IMR-90 (cell line): Measurements from ENCODE around the gene LRATD1. TPM values are rescaled to one million over a fixed set of nuclear protein-coding genes. Genes with fewer than 3 reads are reported as not detected.

Source experiments
- ATAC-seq: fragments of 200-7000 bp; cut with Tn5 transposase; 2 replicates; pipeline ENCODE4 v1.9.1; 2020; ENCODE audit warnings: low read depth, mild to moderate bottlenecking, moderate library complexity
- BruUV-seq: library from RNA; stranded (reverse); fragments of 400-500 nt; replicated peaks from 2 replicates; lab custom pipeline; 2021; lab: Mats Ljungman, UMichigan
- CTCF ChIA-PET: fragments of 300-600 bp; formaldehyde crosslinking; extraction: SDS; loops from one replicate; lab custom pipeline; 2021; ENCODE audit warnings: antibody characterized with exemption; lab: Yijun Ruan, JAX
- POLR2A ChIA-PET: fragments of 300-600 bp; sonication (Branson Sonifier 250); formaldehyde crosslinking; loops from one replicate; lab custom pipeline; 2022; ENCODE audit warnings: antibody characterized with exemption; ENCODE audit not compliant: unreplicated experiment; lab: Charles Lee
- DNase-seq: peaks from one replicate; pipeline ENCODE4 v3.0.0; 2013
- H2AFZ ChIP-seq: replicated peaks from 2 replicates; pipeline ENCODE3; 2013; ENCODE audit warnings: low read length, mild to moderate bottlenecking; ENCODE audit not compliant: poor library complexity
- H2AK5ac ChIP-seq: 2 replicates; pipeline ENCODE4 v1.6.1; 2013; ENCODE audit warnings: low read depth, low read length, inconsistent platforms
- H2AK9ac ChIP-seq: replicated peaks from 2 replicates; pipeline ENCODE3; 2013; ENCODE audit warnings: mild to moderate bottlenecking, low read depth, low read length, moderate library complexity; ENCODE audit not compliant: poor library complexity
- H2BK120ac ChIP-seq: 2 replicates; pipeline ENCODE4 v1.6.1; 2013; ENCODE audit warnings: low read depth, low read length, inconsistent platforms
- H2BK15ac ChIP-seq: 3 replicates; pipeline ENCODE4 v1.6.1; 2013; ENCODE audit warnings: low read depth, low read length, inconsistent platforms
- H2BK20ac ChIP-seq: 2 replicates; pipeline ENCODE4 v1.6.1; 2013; ENCODE audit warnings: low read depth, mild to moderate bottlenecking, inconsistent platforms, low read length, moderate library complexity
- H2BK5ac ChIP-seq: 2 replicates; pipeline ENCODE4 v1.6.1; 2013; ENCODE audit warnings: mild to moderate bottlenecking, low read depth, low read length, inconsistent platforms; ENCODE audit not compliant: poor library complexity, severe bottlenecking
- H3K14ac ChIP-seq: replicated peaks from 2 replicates; pipeline ENCODE4 v1.6.1; 2013; ENCODE audit warnings: low read depth, low read length, inconsistent platforms
- H3K18ac ChIP-seq: 2 replicates; pipeline ENCODE4 v1.6.1; 2013; ENCODE audit warnings: low read depth, low read length, control low read depth
- H3K23ac ChIP-seq: 2 replicates; pipeline ENCODE4 v1.6.1; 2013; ENCODE audit warnings: low read depth, low read length, inconsistent platforms
- H3K27ac ChIP-seq: 2 replicates; pipeline ENCODE4 v1.5.1; 2013; ENCODE audit warnings: mild to moderate bottlenecking, control low read depth, low read length; ENCODE audit not compliant: insufficient read depth
- H3K27me3 ChIP-seq: 2 replicates; pipeline ENCODE4 v1.6.1; 2013; ENCODE audit warnings: low read length; ENCODE audit not compliant: control insufficient read depth, insufficient read depth
- H3K36me3 ChIP-seq: 2 replicates; pipeline ENCODE4 v1.6.1; 2013; ENCODE audit warnings: low read length, mixed read lengths; ENCODE audit not compliant: control insufficient read depth, insufficient read depth
- H3K4ac ChIP-seq: 2 replicates; pipeline ENCODE4 v1.6.1; 2013; ENCODE audit warnings: low read depth, low read length, inconsistent platforms
- H3K4me1 ChIP-seq: 2 replicates; pipeline ENCODE4 v1.6.1; 2013; ENCODE audit warnings: low read length, mixed read lengths; ENCODE audit not compliant: control insufficient read depth, insufficient read depth
- H3K4me2 ChIP-seq: 2 replicates; pipeline ENCODE4 v1.6.1; 2013; ENCODE audit warnings: low read depth, mild to moderate bottlenecking, control low read depth, low read length, moderate library complexity
- H3K4me3 ChIP-seq: 2 replicates; pipeline ENCODE4 v1.5.1; 2013; ENCODE audit warnings: low read depth, mild to moderate bottlenecking, control low read depth, low read length, moderate library complexity; ENCODE audit not compliant: insufficient read depth
- H3K56ac ChIP-seq: 2 replicates; pipeline ENCODE4 v1.6.1; 2013; ENCODE audit warnings: low read length, inconsistent platforms; ENCODE audit not compliant: insufficient read depth; ENCODE audit errors: extremely low read depth
- H3K79me1 ChIP-seq, 2 experiments: 2 replicates each; pipeline ENCODE4 v1.6.1; 2013; ENCODE audit warnings: low read length in 2 of 2, inconsistent platforms in 1 of 2, low read depth in 1 of 2
- H3K9ac ChIP-seq: 2 replicates; pipeline ENCODE4 v1.6.1; 2013; ENCODE audit warnings: low read depth, low read length, control low read depth
- H3K9me1 ChIP-seq: 2 replicates; pipeline ENCODE4 v1.6.1; 2013; ENCODE audit warnings: low read length, inconsistent platforms; ENCODE audit not compliant: insufficient read depth
- H3K9me3 ChIP-seq: 2 replicates; pipeline ENCODE4 v1.6.1; 2013; ENCODE audit warnings: low read length; ENCODE audit not compliant: control insufficient read depth, insufficient read depth
- H4K20me1 ChIP-seq: 2 replicates; pipeline ENCODE4 v1.6.1; 2013; ENCODE audit warnings: low read length, inconsistent platforms; ENCODE audit not compliant: insufficient read depth
- H4K5ac ChIP-seq: 2 replicates; pipeline ENCODE4 v1.6.1; 2013; ENCODE audit warnings: mild to moderate bottlenecking, low read depth, low read length, control low read depth
- H4K8ac ChIP-seq, 2 experiments: 2 replicates each; pipeline ENCODE4 v1.6.1; 2013; ENCODE audit warnings: low read depth in 2 of 2, low read length in 2 of 2, control low read depth in 1 of 2, inconsistent platforms in 1 of 2
- H4K91ac ChIP-seq: 2 replicates; pipeline ENCODE4 v1.6.1; 2013; ENCODE audit warnings: low read depth, low read length, inconsistent platforms; ENCODE audit not compliant: insufficient read depth
- CEBPB ChIP-seq: IDR thresholded peaks from 2 replicates; pipeline ENCODE4 v1.6.1; 2012; ENCODE audit warnings: low read depth, low read length, improper control_type of control experiment
- MAZ ChIP-seq: IDR thresholded peaks from 2 replicates; pipeline ENCODE4 v1.6.1; 2012; ENCODE audit warnings: low read depth, mild to moderate bottlenecking, low read length, improper control_type of control experiment, moderate library complexity, borderline replicate concordance
- WGBS, 2 experiments: methylation state at CpG; one replicate each; pipeline versions ENCODE4 v1.1.5 to v1.1.7; 2013; ENCODE audit warnings: missing lambda C conversion rate in 2 of 2; ENCODE audit not compliant: insufficient read length in 1 of 2; ENCODE audit errors: extremely low coverage in 2 of 2; 5-methylcytosine and 5-hydroxymethylcytosine counted together
- dilution Hi-C: fragments of 300-500 bp; cut with HindIII; formaldehyde crosslinking; loops from one replicate; pipeline ENCODE4 v1.14.3; 2018; ENCODE audit warnings: low sequenced_read_pairs; ENCODE audit not compliant: unreplicated experiment
- in situ Hi-C: fragments of 300-500 bp; cut with MboI; formaldehyde crosslinking; loops from 3 replicates; pipeline ENCODE4 v1.14.3; 2019; ENCODE audit warnings: low sequenced_read_pairs, inconsistent platforms, mixed read lengths
- intact Hi-C: fragments of 100-400 bp; cut with micrococcal nuclease; formaldehyde crosslinking; loops from 2 replicates; pipeline ENCODE4 v1.10.0; 2022
- polyA plus RNA-seq, 3 experiments: library from polyadenylated mRNA; depleted of rRNA; stranded (reverse); fragments of >200 nt; gene quantifications; 2 replicates each; pipeline ENCODE4 v1.2.3, GENCODE V29; 2012; ENCODE audit warnings: low replicate concordance in 1 of 3
- total RNA-seq: library from RNA; depleted of rRNA; stranded (reverse); fragments of >200 nt; gene quantifications from 2 replicates; pipeline ENCODE4 v1.2.3, GENCODE V29; 2012

LRATD1 gene
- total and polyA plus RNA-seq, 2 of the 4 experiments (the other 2 are of a cell fraction): 0.18 to 0.60 TPM

DNA sequence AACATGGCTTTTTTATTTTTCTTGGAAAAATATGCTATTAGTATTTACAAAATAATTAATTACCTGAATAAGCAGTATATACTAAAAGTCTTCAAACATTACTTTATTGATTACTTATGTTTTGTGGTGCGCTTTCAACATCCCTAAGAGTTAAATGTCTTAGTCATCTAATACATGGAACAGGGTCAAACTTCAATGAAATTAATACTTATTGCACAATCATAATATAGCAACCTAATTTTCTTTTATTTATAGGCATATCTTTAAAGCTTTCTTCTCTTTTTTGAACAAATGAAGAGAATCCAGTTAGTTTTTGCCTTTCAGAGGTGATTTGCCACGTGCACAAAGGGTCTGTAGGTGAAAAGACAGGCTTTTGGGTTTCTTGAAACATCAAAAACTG is 6.0 kb downstream of the LRATD1 start:
- Histone ChIP-seq H3K4me2 (no peak overlapping the region), H4K8ac (no peak overlapping the region), H4K91ac (no peak overlapping the region), H3K9me3 (peaks cover 2% of the 10 kb centered on the region; the same call in 1 of the 2 replicates), H2AK9ac (no peak overlapping the region), H3K4me1 (no peaks in the 10 kb centered on the region; the same call in 1 of the 2 replicates), H4K5ac (no peak overlapping the region), H3K4ac (no peak overlapping the region), H3K4me3 (no peak overlapping the region), H3K9ac (no peak overlapping the region), H2BK5ac (no peak overlapping the region), H3K27me3 (peaks cover 10% of the 10 kb centered on the region), H3K14ac (no peak overlapping the region), H3K79me1 (no peaks in the 10 kb centered on the region), H2BK15ac (no peak overlapping the region), H2AFZ (no peak overlapping the region), H2AK5ac (no peak overlapping the region), H3K18ac (no peak overlapping the region), H2BK20ac (no peak overlapping the region), H3K9me1 (no peaks in the 10 kb centered on the region), H3K36me3 (no peaks in the 10 kb centered on the region), H3K27ac (no peak overlapping the region), H3K23ac (no peak overlapping the region), H2BK120ac (no peak overlapping the region), H3K56ac (no peak overlapping the region), H4K20me1 (no peaks in the 10 kb centered on the region)
- intact Hi-C loops: loop anchor here (5.0 to 10.0 kb wide), 3 partner anchors 116 to 194 kb away; no protein-coding TSS in a partner anchor
- no TSS peak for BruUV-seq
- DNase-seq (no peak), ATAC-seq (no peak)
- dilution Hi-C loops: no loop called here
- ChIA-PET POLR2A (no interaction called here), CTCF (no interaction called here)
- in situ Hi-C loops: no loop called here
- no CpG with 5 or more reads among the region's 2 CpGs for WGBS, 2 experiments
- TF ChIP-seq CEBPB: peak; percentile 57; the same call in 1 of the 2 replicates
- TF ChIP-seq MAZ: no peak
